Lower lobe of right lung (tissue), 2 donors: Measurements from ENCODE around the gene UBAC1. TPM values are rescaled to one million over a fixed set of nuclear protein-coding genes. Genes with fewer than 3 reads are reported as not detected.

Experiments used
- ATAC-seq, 2 donors: fragments of 200-7000 bp; cut with Tn5 transposase; one replicate each; pipeline ENCODE4 v1.9.1; 2020 to 2022; ENCODE audit warnings: mild to moderate bottlenecking in 2 of 2, moderate library complexity in 2 of 2
- DNase-seq: peaks from one replicate; pipeline ENCODE4 v3.0.0-alpha.2; 2020
- H3K27ac ChIP-seq: fragments of 200-600 bp; one replicate; pipeline ENCODE4 v1.8.0; 2022
- H3K27me3 ChIP-seq: fragments of 200-600 bp; one replicate; pipeline ENCODE4 v1.8.0; 2022; ENCODE audit warnings: low read depth
- H3K36me3 ChIP-seq: fragments of 200-600 bp; one replicate; pipeline ENCODE4 v1.8.0; 2022; ENCODE audit warnings: mild to moderate bottlenecking
- H3K4me1 ChIP-seq: fragments of 200-600 bp; one replicate; pipeline ENCODE4 v1.8.0; 2022
- H3K4me3 ChIP-seq: fragments of 200-600 bp; one replicate; pipeline ENCODE4 v1.8.0; 2022; ENCODE audit warnings: mild to moderate bottlenecking
- H3K9me3 ChIP-seq: fragments of 200-600 bp; one replicate; pipeline ENCODE4 v1.8.0; 2022
- intact Hi-C: fragments of 100-400 bp; cut with DNase I; formaldehyde crosslinking; loops from one replicate; pipeline ENCODE4 v1.11.0; 2022
- total RNA-seq: library from RNA; stranded (reverse); fragmentation: NEBNext Ultra II Directional; extraction: Animal tissue kit (Norgen Biotek cat#: 25700); gene quantifications from one replicate; pipeline ENCODE4 v1.2.1, GENCODE V29; 2021
- TF ChIP-seq, protein P1 (sequence below): fragments of 200-600 bp; IDR thresholded peaks from one replicate; pipeline ENCODE4 v1.8.0; 2022; ENCODE audit warnings: antibody characterized with exemption, mild to moderate bottlenecking
- donor health status: DM: no; HTN: yes; CAD: no; lungs with severe emphysema.

The UBAC1 gene
- total RNA-seq, 1 donor from 2014 or later: 40.3 TPM

DNA sequence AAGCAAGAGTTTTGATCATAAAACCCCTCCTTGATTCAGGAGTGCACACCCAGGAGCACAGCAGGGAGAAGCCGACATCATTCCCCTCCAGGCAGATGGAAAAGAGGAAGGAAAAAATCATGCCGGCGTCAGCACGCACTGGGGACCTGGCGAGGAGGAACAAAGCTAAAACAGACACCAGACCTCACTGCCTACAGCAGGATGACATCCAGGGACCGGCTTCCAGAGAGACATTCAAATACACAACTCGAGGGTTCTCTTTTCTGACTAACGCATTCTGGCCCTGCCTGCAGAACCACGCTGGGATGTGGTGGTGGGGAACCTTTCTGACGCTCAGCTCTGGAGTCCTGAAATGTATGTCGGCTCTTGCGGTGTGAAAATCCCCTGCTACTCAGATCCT is 2.7 kb downstream of the UBAC1 start:
- Histone ChIP-seq H3K4me1 (peaks cover 21% of the 10 kb centered on the region), H3K36me3 (peaks cover 18% of the 10 kb centered on the region), H3K9me3 (no peaks in the 10 kb centered on the region), H3K27ac (no peak overlapping the region), H3K27me3 (no peaks in the 10 kb centered on the region), H3K4me3 (no peak overlapping the region)
- intact Hi-C loops: no loop called here
- no peak for DNase-seq
- TF ChIP-seq, protein P1, sequence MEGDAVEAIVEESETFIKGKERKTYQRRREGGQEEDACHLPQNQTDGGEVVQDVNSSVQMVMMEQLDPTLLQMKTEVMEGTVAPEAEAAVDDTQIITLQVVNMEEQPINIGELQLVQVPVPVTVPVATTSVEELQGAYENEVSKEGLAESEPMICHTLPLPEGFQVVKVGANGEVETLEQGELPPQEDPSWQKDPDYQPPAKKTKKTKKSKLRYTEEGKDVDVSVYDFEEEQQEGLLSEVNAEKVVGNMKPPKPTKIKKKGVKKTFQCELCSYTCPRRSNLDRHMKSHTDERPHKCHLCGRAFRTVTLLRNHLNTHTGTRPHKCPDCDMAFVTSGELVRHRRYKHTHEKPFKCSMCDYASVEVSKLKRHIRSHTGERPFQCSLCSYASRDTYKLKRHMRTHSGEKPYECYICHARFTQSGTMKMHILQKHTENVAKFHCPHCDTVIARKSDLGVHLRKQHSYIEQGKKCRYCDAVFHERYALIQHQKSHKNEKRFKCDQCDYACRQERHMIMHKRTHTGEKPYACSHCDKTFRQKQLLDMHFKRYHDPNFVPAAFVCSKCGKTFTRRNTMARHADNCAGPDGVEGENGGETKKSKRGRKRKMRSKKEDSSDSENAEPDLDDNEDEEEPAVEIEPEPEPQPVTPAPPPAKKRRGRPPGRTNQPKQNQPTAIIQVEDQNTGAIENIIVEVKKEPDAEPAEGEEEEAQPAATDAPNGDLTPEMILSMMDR: no peak
- ATAC-seq: no peak

DNA sequence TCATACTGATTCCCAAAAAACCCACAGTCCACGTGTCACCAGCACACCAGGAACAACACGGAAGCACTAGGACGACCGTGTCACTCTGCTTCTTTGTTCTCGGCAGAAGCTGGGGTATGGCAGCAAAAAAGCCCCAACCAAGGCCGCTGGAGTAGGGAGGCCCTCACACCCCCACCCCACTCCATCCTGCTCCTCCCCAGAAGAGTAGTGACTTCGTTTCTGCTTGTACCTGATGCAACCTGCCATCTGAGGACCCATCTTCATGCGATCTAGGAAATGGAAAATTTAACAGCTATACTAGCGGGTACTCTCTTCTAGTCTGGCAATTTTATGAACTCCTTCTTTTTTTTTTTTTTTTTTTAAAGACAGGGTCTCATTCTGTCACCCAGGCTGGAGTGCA is 3.7 kb downstream of the UBAC1 start:
- DNase-seq (no peak), ATAC-seq (no peak)
- intact Hi-C loops: no loop called here
- Histone ChIP-seq H3K36me3 (peaks cover 28% of the 10 kb centered on the region), H3K4me3 (no peak overlapping the region), H3K4me1 (peaks cover 21% of the 10 kb centered on the region), H3K27me3 (no peaks in the 10 kb centered on the region), H3K9me3 (no peaks in the 10 kb centered on the region), H3K27ac (no peak overlapping the region)
- TF ChIP-seq, protein P1: no peak

DNA sequence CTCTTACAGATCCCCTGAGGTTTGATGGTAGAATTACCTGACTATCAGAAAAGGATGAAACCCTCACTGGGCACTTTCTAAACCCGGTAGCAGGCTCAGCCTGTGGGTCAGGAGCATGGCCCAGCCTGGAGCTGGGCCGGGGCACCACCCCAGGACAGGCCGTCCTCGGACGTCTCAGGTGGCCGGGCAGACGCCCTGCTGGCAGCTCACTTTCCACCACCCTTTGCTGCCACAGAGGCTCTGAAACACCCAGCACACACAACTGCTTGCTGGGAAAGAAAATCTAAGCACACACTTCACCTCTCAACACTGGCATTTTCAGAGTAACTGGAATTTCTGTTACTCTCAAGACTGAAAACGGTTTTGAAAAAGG is 4.4 kb downstream of the UBAC1 start:
- Histone ChIP-seq H3K36me3 (peaks cover 35% of the 10 kb centered on the region), H3K27ac (no peak overlapping the region), H3K4me3 (no peak overlapping the region), H3K4me1 (peaks cover 20% of the 10 kb centered on the region), H3K27me3 (no peaks in the 10 kb centered on the region), H3K9me3 (no peaks in the 10 kb centered on the region)
- TF ChIP-seq, protein P1: no peak
- intact Hi-C loops: no loop called here
- ATAC-seq: no peak
- DNase-seq: no peak

DNA sequence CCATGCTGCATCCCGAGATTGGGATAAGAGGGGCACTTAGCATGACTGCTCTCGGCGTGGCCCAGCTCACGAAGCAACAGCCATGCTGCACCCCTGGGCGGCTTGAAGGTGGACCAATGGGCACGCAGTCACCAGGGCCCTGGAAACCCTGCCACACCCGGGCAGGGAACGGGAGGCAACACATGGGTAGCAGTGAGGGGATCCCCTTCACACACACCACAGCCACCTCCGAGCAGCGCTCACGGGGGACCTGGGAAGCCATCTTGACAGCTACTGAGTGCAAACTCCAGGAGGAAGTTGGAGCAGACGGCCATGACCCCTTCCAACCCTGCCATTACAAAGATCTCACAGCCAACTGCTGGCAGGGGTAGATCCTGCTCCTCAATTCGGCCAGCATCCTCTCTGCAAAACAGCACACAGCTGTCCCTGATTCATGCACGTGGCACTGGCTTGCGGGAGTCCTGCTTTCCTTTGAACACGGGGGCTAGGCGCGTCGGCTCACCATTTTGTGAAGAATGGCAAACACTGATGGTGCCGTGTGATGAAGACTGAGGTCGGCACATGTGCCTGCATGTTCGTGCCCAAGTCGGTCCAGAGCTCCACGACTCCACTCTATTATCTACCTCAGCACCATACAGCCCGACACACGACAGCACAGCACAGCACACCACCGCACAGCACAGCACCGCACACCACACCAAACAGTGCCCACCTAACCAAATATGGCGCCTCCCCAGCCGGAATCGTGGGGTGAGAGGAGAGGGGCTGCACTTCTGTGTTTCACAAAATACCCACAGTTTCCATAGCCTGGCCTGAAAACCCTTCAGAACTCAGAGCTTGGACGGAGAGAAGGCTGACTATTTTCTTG is 5.0 kb downstream of the UBAC1 start:
- H3K36me3 ChIP-seq: peaks cover 41% of the 10 kb centered on the region
- TF ChIP-seq, protein P1: no peak
- DNase-seq (no peak), ATAC-seq (no peak)
- H3K4me1 ChIP-seq: peaks cover 14% of the 10 kb centered on the region
- H3K9me3 ChIP-seq: no peaks in the 10 kb centered on the region
- intact Hi-C loops: no loop called here
- H3K27ac ChIP-seq: no peak overlapping the region
- H3K4me3 ChIP-seq: no peak overlapping the region
- H3K27me3 ChIP-seq: no peaks in the 10 kb centered on the region

DNA sequence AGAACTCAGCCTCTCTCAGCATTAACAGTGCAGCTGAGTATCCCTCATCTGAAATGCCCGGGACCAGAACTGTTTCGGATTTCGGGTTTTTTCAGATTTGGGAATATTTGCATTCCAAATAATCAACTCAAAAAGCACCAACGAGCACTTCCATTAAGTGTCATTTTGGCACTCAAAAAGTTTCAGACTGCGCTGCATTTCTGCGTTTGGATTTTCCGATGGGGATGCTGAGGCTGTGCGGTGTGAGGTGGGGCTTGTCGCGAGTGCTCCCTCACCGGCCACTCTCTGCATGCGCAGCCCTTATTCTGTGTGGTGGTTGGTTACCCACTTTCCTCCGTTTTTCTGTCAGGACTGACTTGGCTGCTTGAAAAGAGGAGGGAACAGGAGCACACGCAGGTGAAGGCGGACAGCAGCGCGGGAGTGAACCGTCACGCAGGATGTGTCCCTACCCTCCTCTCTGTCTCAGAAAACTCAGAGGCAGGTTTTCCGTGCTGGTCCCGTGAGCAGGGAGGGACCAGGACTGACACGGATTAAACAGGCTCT is 8.4 kb downstream of the UBAC1 start:
- no peak for DNase-seq
- no peak overlapping the region for H3K27ac ChIP-seq
- TF ChIP-seq, protein P1: no peak
- H3K4me1 ChIP-seq: no peaks in the 10 kb centered on the region
- H3K36me3 ChIP-seq: peaks cover 70% of the 10 kb centered on the region
- ATAC-seq: no peak
- no peaks in the 10 kb centered on the region for H3K9me3 ChIP-seq
- no peaks in the 10 kb centered on the region for H3K27me3 ChIP-seq
- no peak overlapping the region for H3K4me3 ChIP-seq
- intact Hi-C loops: no loop called here
